Hepatocyte (in vitro differentiated cells): ENCODE results near the gene TENT5A.

Experiments
- CTCF ChIP-seq: fragments of 200-600 bp; sonication (generic); IDR thresholded peaks from 2 replicates; pipeline ENCODE4 v1.5.1; 2016; ENCODE audit warnings: antibody characterized with exemption, mild to moderate bottlenecking; ENCODE audit not compliant: poor library complexity
- EZH2 ChIP-seq: fragments of 200-600 bp; sonication (generic); IDR thresholded peaks from 2 replicates; pipeline ENCODE4 v1.6.1; 2016; ENCODE audit warnings: antibody characterized with exemption, mild to moderate bottlenecking, borderline replicate concordance
- EZH2phosphoT487 ChIP-seq: fragments of 200-600 bp; sonication (generic); IDR thresholded peaks from one replicate; pipeline ENCODE4 v1.6.1; 2018; ENCODE audit warnings: antibody characterized with exemption, mild to moderate bottlenecking, low read depth, moderate library complexity; ENCODE audit not compliant: unreplicated experiment, severe bottlenecking

- TF ChIP-seq CTCF (no peak), EZH2phosphoT487 (no peak), EZH2 (no peak)
Measured at GRCh38 chr6:81720427-81720826, 32.1 kb downstream of the TENT5A start.
